Measurements from ENCODE around the gene KIF26B.
"Not testable (repeated sequence)": the region's sequence is repeated elsewhere in the genome, so short reads cannot be mapped to it uniquely, and the experiment has no call there.

KIF26B gene

GRCh38 chr1:245684166-245684565 lies 529.4 kb downstream of the KIF26B start:
- DNase-seq (ENCODE audit: low spot score), result no peak

GRCh38 chr1:245684571-245684970 lies 529.8 kb downstream of the KIF26B start:
- no peak for DNase-seq (ENCODE audit: low spot score)

DNA sequence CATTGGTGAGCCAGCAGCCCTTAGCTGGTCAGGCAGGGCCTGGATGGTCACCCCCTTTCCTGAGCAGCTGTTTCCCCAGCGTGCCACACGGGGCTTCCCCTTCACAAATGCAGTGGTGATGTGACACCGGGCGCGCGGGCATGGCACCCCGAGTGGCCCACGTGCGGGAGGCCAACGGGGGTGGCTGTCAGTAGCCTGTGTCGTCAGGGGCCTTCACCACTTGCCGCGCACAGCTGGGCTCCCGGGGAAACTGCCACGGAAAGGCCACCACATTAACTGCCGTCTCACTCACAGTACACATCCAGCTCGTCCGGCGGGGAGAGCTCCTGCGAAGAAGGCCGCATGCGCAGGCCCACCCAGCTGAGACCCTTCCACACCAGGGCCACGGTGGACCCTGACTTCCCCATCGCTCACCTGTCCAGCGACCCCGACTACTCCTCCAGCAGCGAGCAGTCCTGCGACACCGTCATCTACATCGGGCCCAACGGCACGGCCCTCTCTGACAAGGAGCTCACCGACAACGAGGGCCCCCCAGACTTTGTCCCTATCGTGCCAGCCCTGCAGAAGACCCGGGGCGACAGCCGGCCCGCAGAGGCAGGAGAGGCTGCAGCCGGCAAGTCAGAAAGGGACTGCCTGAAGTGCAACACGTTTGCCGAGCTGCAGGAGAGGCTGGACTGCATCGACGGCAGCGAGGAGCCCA lies 530.5 kb downstream of the KIF26B start:
- no peak for DNase-seq (ENCODE audit: low spot score)

DNA sequence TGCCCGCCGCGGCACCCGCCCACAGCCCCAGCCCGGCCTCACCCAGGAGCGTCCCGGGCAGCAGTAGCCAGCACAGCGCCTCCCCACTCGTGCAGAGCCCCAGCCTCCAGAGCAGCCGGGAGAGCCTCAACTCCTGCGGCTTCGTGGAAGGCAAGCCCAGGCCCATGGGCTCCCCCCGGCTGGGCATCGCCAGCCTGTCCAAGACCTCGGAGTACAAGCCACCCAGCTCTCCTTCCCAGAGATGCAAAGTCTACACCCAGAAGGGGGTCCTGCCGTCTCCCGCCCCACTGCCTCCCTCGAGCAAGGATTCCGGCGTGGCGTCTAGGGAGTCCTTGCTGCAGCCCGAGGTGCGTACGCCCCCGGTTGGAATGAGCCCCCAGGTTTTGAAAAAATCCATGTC lies 531.2 kb downstream of the KIF26B start:
- DNase-seq (ENCODE audit: low spot score), result no peak

DNA sequence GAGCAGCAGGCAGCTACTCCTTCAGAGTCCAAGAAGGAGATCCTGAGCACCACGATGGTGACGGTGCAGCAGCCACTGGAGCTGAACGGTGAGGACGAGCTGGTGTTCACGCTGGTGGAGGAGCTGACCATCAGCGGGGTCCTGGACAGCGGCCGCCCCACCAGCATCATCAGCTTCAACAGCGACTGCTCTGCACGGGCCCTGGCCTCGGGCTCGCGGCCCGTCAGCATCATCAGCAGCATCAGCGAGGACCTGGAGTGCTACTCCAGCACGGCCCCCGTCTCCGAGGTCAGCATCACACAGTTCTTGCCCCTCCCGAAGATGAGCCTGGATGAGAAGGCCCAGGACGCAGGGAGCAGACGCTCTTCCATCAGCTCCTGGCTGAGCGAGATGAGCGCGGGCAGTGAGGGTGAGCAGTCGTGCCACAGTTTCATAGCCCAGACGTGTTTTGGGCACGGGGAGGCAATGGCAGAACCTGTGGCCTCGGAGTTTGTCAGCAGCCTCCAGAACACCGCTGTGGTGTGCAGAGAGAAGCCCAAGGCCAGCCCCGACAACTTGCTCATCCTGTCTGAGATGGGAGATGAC lies 531.8 kb downstream of the KIF26B start:
- DNase-seq (ENCODE audit: low spot score), result no peak

DNA sequence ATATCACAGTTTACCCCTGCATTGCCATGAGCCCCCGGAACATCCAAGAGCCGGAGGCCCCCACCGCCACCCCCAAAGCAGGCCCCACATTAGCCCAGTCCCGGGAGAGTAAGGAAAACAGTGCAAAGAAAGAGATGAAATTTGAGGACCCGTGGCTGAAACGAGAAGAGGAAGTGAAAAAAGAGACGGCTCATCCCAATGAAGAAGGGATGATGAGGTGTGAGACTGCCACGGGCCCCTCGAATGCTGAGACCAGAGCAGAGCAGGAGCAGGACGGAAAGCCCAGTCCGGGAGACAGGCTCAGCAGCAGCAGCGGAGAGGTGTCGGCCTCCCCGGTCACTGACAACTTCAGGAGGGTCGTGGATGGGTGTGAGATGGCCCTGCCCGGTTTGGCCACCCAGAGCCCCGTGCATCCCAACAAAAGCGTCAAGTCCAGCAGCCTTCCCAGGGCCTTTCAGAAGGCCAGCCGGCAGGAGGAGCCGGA lies 532.4 kb downstream of the KIF26B start:
- DNase-seq (ENCODE audit: low spot score), result no peak

- DNase-seq (ENCODE audit: low spot score), result no peak
Observed at GRCh38 chr1:245687636-245688535, 533.1 kb downstream of the KIF26B start.

DNA sequence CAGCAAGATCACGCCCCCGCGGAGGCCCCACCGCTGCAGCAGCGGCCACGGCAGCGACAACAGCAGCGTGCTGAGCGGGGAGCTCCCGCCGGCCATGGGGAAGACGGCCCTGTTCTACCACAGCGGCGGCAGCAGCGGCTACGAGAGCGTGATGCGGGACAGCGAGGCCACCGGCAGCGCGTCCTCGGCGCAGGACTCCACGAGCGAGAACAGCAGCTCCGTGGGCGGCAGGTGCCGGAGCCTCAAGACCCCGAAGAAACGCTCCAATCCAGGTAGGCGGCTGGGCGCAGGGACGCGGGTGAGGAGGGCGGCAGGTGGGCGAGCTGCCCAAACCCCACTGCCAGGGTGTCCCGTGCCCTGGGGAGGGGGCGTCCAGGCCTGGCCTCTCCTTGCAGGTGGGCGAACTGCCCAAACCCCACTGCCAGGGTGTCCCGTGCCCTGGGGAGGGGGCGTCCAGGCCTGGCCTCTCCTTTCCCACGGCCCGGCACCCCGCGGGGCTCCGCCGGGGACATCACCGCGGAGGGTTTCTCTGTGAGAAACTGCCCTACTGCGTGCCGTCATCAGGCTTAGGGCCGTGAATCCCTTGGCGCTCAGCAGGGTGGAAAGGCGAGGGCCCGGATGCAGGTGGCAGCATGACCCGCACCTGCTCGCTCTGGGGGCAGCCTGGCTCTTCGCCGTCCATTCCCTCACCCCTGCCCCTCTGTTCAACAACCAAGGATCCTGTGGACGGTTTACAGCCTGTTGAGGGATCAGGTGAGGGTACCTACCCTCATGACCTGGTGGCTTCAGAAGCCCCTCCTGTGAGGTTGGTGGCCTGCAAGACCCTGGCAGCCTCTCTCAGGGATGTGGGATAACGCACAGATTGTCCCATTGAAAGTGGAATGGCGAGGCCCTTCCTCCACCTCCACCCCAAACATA lies 534.0 kb downstream of the KIF26B start:
- no peak for DNase-seq (ENCODE audit: low spot score)

DNA sequence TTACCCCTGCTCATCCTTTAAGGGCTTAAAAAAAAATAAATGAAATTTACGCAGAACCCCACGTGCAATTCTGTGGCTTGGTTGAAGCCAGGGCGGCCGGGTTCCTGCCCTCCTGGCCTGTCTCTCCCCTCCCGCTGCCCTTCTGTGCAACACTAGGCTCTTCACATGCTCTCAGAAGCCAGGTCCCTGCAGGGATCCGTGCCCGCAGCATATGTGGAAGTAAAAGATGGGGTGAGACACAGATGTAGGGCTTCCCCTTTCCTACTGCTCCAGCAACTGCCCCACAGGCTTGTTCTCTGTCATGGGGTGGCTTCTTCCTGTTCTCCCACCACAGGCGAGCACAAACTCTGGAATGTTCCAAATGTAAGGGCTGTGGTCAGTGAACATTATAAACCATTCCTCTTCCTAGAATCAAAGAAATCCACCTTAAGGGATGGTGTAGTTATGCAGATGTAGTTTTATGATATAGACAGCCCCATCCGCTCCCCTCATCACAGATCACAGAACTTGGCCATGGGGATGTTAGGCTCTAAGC lies 535.4 kb downstream of the KIF26B start:
- DNase-seq (ENCODE audit: low spot score), result no peak

- DNase-seq (ENCODE audit: low spot score), result no peak
Observed at GRCh38 chr1:245690946-245691541, 536.3 kb downstream of the KIF26B start.

GRCh38 chr1:245691897-245692296 lies 537.1 kb downstream of the KIF26B start:
- no peak for DNase-seq (ENCODE audit: low spot score)

GRCh38 chr1:245692318-245692717 lies 537.5 kb downstream of the KIF26B start:
- no peak for DNase-seq (ENCODE audit: low spot score)

DNA sequence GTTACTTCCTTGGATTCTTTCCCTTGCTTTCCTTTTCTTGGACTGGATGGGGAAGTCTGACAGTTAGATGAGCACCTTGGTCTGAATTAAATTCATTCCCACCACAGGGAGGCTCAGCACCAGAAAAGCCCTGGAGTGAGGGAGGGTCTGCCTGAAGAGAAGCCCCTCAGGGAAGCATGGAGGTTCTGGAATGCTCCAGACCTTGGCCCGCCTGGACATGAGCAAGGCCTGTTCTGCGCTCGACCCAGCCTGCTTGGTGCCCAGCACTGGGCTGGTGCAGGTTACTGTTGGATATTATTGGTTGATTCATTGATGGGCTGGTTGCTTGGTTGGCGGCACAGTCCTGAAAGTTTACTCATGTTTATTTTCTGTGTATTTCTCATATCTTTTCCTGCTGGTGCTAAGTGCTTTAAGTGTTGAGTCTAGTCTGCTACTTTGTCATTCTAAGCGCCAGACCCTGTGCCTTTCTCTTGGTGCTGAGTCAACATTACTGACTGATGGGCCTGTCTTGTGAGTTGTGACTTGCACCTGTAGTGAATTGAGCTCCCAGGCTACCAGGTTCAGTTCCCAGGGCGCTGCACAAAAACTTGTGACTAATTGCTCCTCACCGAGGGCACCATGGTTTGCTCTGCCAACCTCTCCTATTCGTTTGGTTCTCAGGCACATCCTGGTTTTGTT lies 538.5 kb downstream of the KIF26B start:
- no peak for DNase-seq (ENCODE audit: low spot score)

DNA sequence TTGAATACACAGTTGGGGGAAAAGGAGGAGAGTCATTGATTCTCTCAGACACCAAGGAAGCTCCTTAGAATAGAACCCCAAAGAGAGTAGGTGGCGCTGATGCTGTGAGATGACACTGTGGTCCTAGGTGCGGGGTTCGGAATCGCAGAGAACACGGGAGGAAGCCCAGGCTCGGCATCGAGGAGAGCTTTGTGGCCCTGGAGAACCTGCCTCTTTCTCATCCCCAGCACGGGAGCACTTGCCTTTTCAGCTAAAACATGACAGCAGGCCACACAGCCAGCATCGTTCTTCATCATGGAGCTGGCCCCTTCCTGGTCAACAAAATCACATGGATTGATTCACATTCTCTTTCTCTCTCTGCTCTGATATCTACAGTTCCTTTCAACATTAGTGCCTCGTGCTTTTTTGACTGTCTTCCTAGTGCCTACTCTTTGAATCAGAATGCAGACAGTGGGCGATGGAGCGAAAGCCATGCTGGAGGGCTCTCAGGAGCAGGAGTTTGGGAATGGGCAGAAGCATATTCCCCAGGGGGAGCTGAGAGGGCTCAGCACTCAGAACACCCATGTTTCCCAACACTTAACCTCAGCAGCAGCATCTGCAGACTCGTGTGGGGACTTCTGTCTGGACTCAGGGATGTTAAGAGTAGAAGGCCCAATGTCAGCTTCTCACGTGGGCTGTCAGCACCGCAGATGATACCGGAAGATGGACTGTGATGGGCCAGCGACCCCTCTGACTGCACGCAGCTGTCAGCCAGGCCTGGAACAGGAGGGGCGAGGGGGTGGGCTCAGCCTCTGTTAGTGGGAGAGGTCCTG lies 539.4 kb downstream of the KIF26B start:
- no peak for DNase-seq (ENCODE audit: low spot score)

DNA sequence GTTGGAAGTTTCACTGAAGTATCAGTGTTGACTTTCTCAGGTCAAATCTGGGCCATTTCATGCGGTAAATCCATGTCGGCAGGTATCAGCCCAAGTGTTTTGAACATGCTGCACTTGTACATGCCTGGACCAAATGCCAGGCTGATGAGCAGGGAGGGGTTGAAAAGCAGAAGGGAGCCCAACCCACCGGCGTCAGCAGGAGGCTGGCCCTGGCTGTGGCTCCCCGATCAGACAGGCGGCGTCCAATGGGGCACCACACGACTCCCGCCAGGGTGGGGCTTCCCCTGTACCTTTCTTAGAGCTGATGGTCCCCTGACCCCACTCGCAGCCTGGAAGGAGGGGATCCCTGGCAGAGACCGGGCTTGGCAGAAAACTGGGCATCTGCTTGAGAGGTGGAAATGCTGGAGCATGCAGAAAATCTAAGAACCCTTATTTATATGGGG lies 540.0 kb downstream of the KIF26B start:
- no peak for DNase-seq (ENCODE audit: low spot score)

DNA sequence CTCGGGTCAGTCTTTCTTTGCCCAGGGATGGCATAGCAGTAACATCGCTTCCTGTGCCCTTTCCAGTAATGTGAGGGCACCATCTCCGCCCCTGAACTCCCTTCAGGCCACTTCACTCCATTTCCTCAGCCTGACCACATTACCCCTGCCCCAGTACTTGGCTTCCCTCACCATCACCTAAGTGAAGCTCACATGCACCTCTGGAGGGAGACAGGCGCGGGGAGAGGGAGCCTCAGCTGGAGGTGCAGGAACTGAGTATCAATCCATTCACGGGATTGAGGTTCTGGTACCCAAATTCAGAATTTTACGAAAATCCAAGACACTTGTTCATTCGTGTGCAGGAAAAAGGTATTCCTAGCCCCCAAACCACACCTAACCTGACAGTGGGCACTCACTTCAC lies 540.4 kb downstream of the KIF26B start:
- DNase-seq (ENCODE audit: low spot score), result no peak

DNA sequence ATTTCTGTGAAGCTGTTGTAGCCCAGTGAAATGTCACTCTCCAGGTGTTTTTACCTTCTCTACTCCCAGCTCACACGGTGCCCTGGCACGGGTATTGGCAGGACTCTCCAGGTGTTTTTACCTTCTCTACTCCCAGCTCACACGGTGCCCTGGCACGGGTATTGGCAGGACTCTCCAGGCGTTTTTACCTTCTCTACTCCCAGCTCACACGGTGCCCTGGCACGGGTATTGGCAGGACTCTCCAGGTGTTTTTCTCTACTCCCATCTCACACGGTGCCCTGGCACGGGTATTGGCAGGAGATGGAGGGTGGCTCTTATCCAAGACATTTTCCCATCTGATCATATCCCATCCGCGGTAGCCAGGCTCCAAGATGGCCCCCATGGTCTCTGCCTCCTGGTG lies 540.9 kb downstream of the KIF26B start:
- DNase-seq (ENCODE audit: low spot score), result not testable (repeated sequence)

DNA sequence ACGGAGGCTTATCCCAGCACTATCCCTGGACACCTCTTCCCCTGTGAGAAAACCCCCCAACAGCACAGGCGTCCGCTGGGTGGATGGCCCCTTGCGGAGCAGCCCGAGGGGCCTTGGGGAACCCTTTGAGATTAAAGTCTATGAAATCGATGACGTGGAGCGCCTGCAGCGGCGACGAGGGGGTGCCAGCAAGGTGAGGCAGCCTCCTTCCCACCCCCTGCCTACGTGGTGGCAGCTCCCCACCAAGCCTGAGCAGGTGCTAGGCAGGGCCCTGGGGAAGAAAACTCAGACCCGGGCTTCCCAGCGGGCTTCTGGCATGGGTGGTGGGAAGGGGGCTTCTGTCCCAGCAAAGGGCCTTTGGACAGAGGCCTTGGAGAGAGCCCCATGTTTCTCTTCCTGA lies 543.3 kb downstream of the KIF26B start:
- DNase-seq (ENCODE audit: low spot score), result no peak

GRCh38 chr1:245698860-245699259 lies 544.1 kb downstream of the KIF26B start:
- no peak for DNase-seq (ENCODE audit: low spot score)

- DNase-seq (ENCODE audit: low spot score), result no peak
Observed at GRCh38 chr1:245700631-245701030, 545.8 kb downstream of the KIF26B start.

All from AG08395 (cell line).